WERI-Rb-1 (cell line): ENCODE data around the gene GPR146.
"Not testable (repeated sequence)": the region's sequence is repeated elsewhere in the genome, so short reads cannot be mapped to it uniquely, and the experiment has no call there.

Experiments
- DNase-seq: peaks from one replicate; pipeline ENCODE4 v3.0.0-alpha.2; 2020
- H3K27ac ChIP-seq: fragments of 250-450 bp; sonication (Bioruptor Pico); 2 replicates; pipeline ENCODE4 v1.5.1; 2020; ENCODE audit warnings: mild to moderate bottlenecking, moderate library complexity
- H3K27me3 ChIP-seq: fragments of 250-450 bp; sonication (Bioruptor Pico); 2 replicates; pipeline ENCODE4 v1.5.1; 2021; ENCODE audit warnings: mild to moderate bottlenecking, low read depth, moderate library complexity; ENCODE audit not compliant: insufficient read depth, severe bottlenecking
- H3K36me3 ChIP-seq: fragments of 250-450 bp; sonication (Bioruptor Pico); 2 replicates; pipeline ENCODE4 v1.5.1; 2020; ENCODE audit warnings: mild to moderate bottlenecking, moderate library complexity
- H3K4me3 ChIP-seq: 2 replicates; pipeline ENCODE4 v1.5.1; 2011; ENCODE audit warnings: low read depth, mild to moderate bottlenecking, control low read depth, low read length
- H3K9me3 ChIP-seq: fragments of 250-450 bp; sonication (Bioruptor Pico); 2 replicates; pipeline ENCODE4 v1.5.1; 2021; ENCODE audit warnings: mild to moderate bottlenecking, moderate library complexity; ENCODE audit not compliant: severe bottlenecking
- TF ChIP-seq, protein P1 (sequence below): IDR thresholded peaks from 2 replicates; pipeline ENCODE4 v1.5.1; 2011; ENCODE audit warnings: low read depth, mild to moderate bottlenecking, control low read depth, inconsistent platforms, low read length

The GPR146 gene

DNA sequence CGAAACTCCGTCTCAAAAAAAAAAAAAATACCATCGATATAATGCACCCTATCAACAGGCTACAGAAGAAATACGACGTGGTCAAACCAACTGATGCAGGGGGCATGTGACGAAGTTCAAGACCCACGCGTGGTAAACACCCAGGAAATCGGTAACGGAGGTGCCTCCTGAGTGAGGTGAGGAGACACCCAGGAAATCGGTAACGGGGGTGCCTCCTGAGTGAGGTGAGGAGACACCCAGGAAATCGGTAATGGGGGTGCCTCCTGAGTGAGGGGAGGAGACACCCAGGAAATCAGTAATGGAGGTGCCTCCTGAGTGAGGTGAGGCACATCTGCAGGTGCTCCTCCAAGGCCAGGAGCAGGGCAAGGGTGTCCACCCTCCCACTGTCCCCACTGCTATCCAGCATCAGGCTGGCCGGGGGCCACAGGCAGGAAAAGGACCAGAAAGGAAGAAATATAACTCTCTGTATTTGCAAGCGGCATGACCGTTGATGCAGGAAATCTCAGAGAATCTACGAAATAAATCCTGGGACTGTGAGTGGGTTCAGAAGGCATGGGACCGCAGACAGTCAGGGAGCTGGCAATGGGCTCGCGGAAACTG lies 10.7 kb upstream of the GPR146 start:
- Histone ChIP-seq H3K36me3 (no peaks in the 10 kb centered on the region), H3K9me3 (no peaks in the 10 kb centered on the region), H3K27ac (no peak overlapping the region), H3K4me3 (no peak overlapping the region), H3K27me3 (no peaks in the 10 kb centered on the region)
- TF ChIP-seq, protein P1, sequence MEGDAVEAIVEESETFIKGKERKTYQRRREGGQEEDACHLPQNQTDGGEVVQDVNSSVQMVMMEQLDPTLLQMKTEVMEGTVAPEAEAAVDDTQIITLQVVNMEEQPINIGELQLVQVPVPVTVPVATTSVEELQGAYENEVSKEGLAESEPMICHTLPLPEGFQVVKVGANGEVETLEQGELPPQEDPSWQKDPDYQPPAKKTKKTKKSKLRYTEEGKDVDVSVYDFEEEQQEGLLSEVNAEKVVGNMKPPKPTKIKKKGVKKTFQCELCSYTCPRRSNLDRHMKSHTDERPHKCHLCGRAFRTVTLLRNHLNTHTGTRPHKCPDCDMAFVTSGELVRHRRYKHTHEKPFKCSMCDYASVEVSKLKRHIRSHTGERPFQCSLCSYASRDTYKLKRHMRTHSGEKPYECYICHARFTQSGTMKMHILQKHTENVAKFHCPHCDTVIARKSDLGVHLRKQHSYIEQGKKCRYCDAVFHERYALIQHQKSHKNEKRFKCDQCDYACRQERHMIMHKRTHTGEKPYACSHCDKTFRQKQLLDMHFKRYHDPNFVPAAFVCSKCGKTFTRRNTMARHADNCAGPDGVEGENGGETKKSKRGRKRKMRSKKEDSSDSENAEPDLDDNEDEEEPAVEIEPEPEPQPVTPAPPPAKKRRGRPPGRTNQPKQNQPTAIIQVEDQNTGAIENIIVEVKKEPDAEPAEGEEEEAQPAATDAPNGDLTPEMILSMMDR, result no peak
- no peak for DNase-seq

DNA sequence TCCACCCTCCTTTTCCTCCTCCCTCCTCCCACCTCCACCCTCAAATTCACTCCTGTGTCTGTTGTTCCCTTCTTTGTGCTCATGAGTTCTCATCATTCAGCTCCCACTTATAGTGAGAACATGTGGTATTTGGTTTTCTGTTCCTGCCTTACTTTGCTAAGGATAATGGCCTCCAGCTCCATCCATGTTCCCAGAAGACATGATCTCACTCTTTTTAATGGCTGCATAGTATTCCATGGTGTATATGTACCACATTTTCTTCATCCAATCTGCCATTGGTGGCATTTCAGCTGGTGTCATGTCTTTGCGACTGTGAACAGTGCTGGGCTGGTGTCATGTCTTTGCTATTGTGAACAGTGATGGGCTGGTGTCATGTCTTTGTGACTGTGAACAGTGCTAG lies 9.6 kb upstream of the GPR146 start:
- H3K9me3 ChIP-seq, H3K27me3 ChIP-seq, DNase-seq, H3K4me3 ChIP-seq, H3K27ac ChIP-seq, H3K36me3 ChIP-seq: not testable (repeated sequence)

DNA sequence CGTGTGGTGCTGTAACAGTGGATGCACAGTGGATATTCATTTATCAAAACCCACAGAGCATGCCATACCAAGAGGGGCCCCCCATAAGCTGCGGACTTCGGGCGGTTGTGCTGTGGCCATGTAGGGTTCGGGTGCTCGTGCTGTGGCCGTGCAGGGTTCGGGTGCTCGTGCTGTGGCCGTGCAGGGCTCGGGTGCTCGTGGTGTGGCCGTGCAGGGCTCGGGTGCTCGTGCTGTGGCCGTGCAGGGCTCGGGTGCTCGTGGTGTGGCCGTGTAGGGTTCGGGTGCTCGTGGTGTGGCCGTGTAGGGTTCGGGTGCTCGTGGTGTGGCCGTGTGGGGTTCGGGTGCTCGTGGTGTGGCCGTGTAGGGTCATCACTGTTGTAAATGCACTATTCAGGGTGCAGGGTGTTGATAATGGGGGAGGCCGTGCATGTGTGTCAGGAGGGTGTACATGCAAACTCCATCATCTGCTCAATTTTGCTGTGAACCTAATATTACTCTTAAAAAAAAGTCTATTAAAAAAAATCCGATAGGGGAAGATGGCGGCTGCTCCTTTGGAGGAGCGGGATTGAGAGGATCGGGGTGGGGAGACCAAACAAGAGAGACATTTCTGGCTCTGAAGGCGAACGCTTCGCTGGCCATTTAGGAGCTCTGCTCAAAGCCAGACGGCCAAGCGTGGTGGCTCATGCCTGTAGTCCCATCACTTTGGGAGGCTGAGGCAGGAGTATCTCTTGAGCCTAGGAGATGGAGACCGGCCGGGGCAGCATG lies 8.0 kb upstream of the GPR146 start:
- not testable (repeated sequence) for H3K36me3 ChIP-seq, H3K9me3 ChIP-seq, H3K27me3 ChIP-seq, DNase-seq, H3K4me3 ChIP-seq, H3K27ac ChIP-seq

DNA sequence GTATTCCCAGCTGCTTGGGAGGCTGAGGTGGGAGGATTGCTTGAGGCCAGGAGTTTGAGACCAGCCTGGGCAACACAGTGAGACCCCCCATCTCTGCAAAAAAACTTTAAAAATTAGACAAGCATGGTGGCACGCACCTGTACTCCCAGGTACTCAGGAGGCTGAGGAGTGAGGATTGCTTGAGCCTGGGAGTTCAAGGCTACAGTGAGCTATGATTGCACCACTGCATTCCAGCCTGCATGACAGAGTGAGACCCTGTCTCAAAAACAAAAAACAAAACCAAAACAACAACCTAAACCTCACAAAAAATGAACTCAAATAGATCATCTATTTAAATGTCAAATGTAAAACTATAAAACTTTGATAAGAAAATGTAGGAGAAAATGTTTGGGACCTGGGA lies 4.1 kb upstream of the GPR146 start:
- H3K36me3 ChIP-seq, H3K9me3 ChIP-seq, H3K27me3 ChIP-seq, DNase-seq, H3K4me3 ChIP-seq: not testable (repeated sequence)
- H3K27ac ChIP-seq, result peak overlapping the region; percentile 57

DNA sequence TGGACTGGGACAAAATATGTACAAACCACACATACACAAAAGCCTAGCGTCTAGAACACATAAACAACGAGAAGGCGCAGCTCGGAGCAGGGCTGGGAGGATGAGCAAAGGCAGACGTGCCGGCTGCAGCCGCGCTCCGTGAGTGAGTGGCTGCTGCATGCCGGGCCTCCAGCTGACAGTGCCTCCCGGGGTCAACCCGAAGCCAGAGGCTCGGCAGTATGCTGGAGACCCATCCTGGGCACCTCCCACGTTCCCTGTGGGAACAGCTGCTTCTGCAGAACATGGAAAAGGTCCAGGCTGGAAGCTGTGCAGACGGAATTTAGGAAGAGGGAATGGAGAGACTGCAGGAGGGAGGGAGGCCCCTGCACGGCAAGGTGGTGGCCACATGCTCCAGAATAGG lies 3.6 kb upstream of the GPR146 start:
- H3K9me3 ChIP-seq, result no peaks in the 10 kb centered on the region
- H3K4me3 ChIP-seq, result no peak overlapping the region
- H3K36me3 ChIP-seq, result no peaks in the 10 kb centered on the region
- TF ChIP-seq, protein P1, result no peak
- H3K27ac ChIP-seq, result peak overlapping the region; percentile 57
- DNase-seq, result peak; percentile 53
- no peaks in the 10 kb centered on the region for H3K27me3 ChIP-seq

DNA sequence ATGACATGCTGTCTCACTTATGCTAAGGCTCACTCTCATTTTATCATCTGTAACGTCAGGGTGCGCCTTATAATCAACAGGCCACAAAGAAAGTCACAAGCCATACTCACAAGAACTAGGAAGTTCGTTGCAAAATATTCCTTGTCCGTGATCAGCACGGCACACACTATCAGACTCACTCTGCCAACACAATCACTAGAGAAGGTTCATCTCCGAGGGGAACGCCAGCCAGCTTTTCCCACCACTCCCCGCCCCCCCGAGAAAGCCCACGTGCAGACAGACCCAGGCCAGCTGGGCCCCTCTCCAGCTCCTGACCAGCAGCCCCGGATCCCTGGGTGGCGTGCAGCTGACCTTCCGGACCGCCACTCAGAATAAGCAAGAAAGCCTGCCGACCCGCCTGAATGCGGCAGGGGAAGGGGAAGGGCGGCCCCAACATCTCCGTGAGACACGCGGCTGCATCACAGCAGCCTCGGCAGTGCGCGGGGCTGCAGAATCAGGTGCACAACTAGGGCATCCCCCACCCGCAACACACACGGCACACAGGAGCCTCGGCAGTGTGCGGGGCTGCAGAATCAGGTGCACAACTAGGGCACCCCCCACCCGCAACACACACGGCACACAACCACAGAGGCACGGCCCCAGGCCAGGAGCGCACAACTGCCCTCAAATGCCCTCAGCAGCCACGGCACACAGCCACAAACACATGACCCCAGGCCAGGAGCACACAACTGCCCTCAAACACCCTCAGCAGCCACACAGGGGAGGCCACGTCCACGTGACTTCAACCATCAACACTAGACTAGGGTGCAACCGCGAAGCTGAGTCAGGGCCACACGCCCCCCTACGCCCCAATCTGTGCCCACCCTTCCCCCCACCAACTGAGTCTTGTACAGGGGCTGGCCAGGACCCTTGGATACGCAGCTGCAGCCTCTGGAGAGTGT lies 2.5 kb upstream of the GPR146 start:
- peak overlapping the region; percentile 8; the same call in 1 of the 2 replicates for H3K27ac ChIP-seq
- H3K36me3 ChIP-seq, result no peaks in the 10 kb centered on the region
- H3K4me3 ChIP-seq, result no peak overlapping the region
- no peaks in the 10 kb centered on the region for H3K9me3 ChIP-seq
- DNase-seq, result no peak
- TF ChIP-seq, protein P1, result no peak
- no peaks in the 10 kb centered on the region for H3K27me3 ChIP-seq

DNA sequence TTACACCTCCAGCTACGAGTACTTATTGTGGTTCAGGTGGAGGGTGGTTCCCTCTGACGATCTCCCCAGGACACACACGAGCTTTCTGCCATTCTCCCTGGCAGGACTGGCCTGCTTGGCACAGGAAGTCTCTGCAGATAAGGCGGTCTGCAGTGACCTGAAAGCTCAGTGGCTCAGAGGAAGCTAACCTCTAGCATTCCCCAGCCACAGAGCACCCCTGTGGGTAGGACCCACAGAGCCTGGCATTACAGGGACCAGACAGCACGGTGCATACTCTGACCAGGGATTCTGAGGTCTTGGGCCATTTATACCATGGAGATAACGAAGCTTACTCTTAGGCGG lies 1.9 kb upstream of the GPR146 start:
- DNase-seq, result no peak
- H3K9me3 ChIP-seq, result no peaks in the 10 kb centered on the region
- H3K27me3 ChIP-seq, result no peaks in the 10 kb centered on the region
- H3K36me3 ChIP-seq, result no peaks in the 10 kb centered on the region
- TF ChIP-seq, protein P1, result no peak
- H3K27ac ChIP-seq, result no peak overlapping the region
- no peak overlapping the region for H3K4me3 ChIP-seq
